ENCODE results near the gene WBP4.
"Not testable (repeated sequence)": the region's sequence is repeated elsewhere in the genome, so short reads cannot be mapped to it uniquely, and the experiment has no call there.

Gene WBP4

DNA sequence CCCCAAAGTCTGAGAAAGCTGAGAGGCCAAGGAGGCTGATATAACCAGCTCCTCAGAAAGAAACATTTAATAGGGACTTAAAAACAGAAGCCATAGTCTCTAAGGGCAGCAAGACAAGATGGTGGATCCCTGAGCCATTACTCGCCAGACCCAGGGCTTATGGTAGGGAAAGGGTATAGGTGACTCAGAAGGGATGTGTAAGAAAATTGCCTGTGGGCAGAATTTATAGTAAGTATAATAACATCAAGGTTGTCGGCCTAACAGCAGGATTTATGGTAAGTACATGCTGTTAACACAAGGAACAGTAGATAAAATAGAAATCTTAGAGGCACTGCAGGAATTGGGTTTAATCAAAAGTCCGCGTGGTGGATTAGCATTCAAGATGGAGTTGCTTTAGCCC is 56.6 kb downstream of the WBP4 start:
- Histone ChIP-seq H2AFZ (ENCODE audit: low read depth, low read length) (no peak overlapping the region), H3K36me3 (ENCODE audit: insufficient read depth, low read length) (no peaks in the 10 kb centered on the region)
- ATAC-seq (ENCODE audit: insufficient read depth, low read depth) = no peak

DNA sequence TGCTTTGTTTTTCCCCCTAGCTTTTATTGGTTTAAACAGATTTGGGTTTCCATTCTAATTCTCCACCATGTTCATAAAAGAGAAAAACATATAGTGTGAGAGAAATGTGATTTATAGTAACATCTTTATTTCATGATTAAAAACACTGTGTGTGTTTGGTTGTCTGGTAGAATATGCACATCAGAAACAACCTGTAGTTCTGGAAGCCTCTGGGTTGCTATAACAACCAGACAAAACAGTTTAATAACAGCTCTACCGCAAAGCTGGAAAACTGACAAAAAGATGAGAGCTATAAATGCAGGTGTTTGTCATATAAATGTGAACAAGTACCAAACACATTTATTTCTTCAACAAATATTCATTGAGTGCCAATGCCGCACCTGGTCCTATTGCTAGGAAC is 61.5 kb downstream of the WBP4 start:
- no peak overlapping the region for H3K9ac ChIP-seq (ENCODE audit: low read depth, low read length)

More for the DNA sequence above, 56.6 kb downstream of the WBP4 start:
- H4K20me1 ChIP-seq (ENCODE audit: insufficient read depth, low read length) = no peaks in the 10 kb centered on the region
- no peaks in the 10 kb centered on the region for H3K4me1 ChIP-seq (ENCODE audit: insufficient read depth, low read length)
- DNase-seq = no peak
- H3K9ac ChIP-seq (ENCODE audit: low read depth, low read length) = no peak overlapping the region
- no peaks in the 10 kb centered on the region for H3K9me3 ChIP-seq (ENCODE audit: insufficient read depth, low read length, severe bottlenecking)
- H3K79me2 ChIP-seq (ENCODE audit: insufficient read depth, low read length) = no peaks in the 10 kb centered on the region
- TF ChIP-seq, protein P1, sequence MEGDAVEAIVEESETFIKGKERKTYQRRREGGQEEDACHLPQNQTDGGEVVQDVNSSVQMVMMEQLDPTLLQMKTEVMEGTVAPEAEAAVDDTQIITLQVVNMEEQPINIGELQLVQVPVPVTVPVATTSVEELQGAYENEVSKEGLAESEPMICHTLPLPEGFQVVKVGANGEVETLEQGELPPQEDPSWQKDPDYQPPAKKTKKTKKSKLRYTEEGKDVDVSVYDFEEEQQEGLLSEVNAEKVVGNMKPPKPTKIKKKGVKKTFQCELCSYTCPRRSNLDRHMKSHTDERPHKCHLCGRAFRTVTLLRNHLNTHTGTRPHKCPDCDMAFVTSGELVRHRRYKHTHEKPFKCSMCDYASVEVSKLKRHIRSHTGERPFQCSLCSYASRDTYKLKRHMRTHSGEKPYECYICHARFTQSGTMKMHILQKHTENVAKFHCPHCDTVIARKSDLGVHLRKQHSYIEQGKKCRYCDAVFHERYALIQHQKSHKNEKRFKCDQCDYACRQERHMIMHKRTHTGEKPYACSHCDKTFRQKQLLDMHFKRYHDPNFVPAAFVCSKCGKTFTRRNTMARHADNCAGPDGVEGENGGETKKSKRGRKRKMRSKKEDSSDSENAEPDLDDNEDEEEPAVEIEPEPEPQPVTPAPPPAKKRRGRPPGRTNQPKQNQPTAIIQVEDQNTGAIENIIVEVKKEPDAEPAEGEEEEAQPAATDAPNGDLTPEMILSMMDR (IDR thresholded peaks at IDR 0.05; ENCODE audit: borderline replicate concordance, extremely low read depth, low read length, poor library complexity, severe bottlenecking) = no peak
- TF ChIP-seq EZH2 (IDR thresholded peaks at IDR 0.05; ENCODE audit: borderline replicate concordance, low read depth, low read length, severe bottlenecking) = no peak
- H3K27ac ChIP-seq (ENCODE audit: low read length) = no peak overlapping the region
- H3K27me3 ChIP-seq (ENCODE audit: insufficient read depth, low read length, poor library complexity) = no peaks in the 10 kb centered on the region
- no peak overlapping the region for H3K4me3 ChIP-seq (ENCODE audit: low read depth in 1 of 2, low read length in 2 of 2)
- H3K4me2 ChIP-seq (ENCODE audit: insufficient read depth, low read length) = no peak overlapping the region

DNA sequence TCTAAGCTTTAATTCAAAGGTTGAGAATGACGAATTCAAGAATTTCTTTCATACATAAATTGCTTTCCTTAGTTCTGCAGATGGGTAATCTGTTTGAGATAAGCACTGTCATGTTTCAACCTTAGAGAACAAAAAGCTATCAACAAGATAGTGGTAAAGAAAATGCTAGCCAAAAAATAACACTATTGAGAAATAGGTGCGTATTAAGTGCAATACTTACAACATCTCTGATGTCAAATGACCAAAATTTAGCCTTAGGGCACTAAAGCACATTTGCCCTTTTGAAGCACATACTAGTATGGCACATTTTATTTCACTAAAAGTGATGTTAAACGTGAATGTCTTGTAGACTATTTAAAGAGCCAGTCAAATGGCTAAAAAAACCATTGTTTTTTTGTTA is 66.4 kb downstream of the WBP4 start:
- DNase-seq = no peak
- no peak overlapping the region for H2AFZ ChIP-seq (ENCODE audit: low read depth, low read length)
- no peak overlapping the region for H3K4me2 ChIP-seq (ENCODE audit: insufficient read depth, low read length)
- H3K4me1 ChIP-seq (ENCODE audit: insufficient read depth, low read length) = peaks cover 36% of the 10 kb centered on the region
- no peak for ATAC-seq (ENCODE audit: insufficient read depth, low read depth)
- no peak overlapping the region for H3K4me3 ChIP-seq (ENCODE audit: low read depth in 1 of 2, low read length in 2 of 2)
- no peak for TF ChIP-seq EZH2 (IDR thresholded peaks at IDR 0.05; ENCODE audit: borderline replicate concordance, low read depth, low read length, severe bottlenecking)
- peaks cover 56% of the 10 kb centered on the region for H3K79me2 ChIP-seq (ENCODE audit: insufficient read depth, low read length)
- H3K9ac ChIP-seq (ENCODE audit: low read depth, low read length) = no peak overlapping the region
- no peak overlapping the region for H3K27ac ChIP-seq (ENCODE audit: low read length)
- no peaks in the 10 kb centered on the region for H3K27me3 ChIP-seq (ENCODE audit: insufficient read depth, low read length, poor library complexity)
- no peaks in the 10 kb centered on the region for H3K9me3 ChIP-seq (ENCODE audit: insufficient read depth, low read length, severe bottlenecking)
- H4K20me1 ChIP-seq (ENCODE audit: insufficient read depth, low read length) = no peaks in the 10 kb centered on the region
- H3K36me3 ChIP-seq (ENCODE audit: insufficient read depth, low read length) = peaks cover 18% of the 10 kb centered on the region

More for the DNA sequence above, 61.5 kb downstream of the WBP4 start:
- H3K79me2 ChIP-seq (ENCODE audit: insufficient read depth, low read length) = peaks cover 12% of the 10 kb centered on the region
- ATAC-seq (ENCODE audit: insufficient read depth, low read depth) = peak; percentile 35; the same call in 2 of the 3 replicates
- H4K20me1 ChIP-seq (ENCODE audit: insufficient read depth, low read length) = no peaks in the 10 kb centered on the region
- H3K27ac ChIP-seq (ENCODE audit: low read length) = no peak overlapping the region
- no peaks in the 10 kb centered on the region for H3K9me3 ChIP-seq (ENCODE audit: insufficient read depth, low read length, severe bottlenecking)
- H3K4me2 ChIP-seq (ENCODE audit: insufficient read depth, low read length) = no peak overlapping the region
- no peak overlapping the region for H3K4me3 ChIP-seq (ENCODE audit: low read depth in 1 of 2, low read length in 2 of 2)
- H3K27me3 ChIP-seq (ENCODE audit: insufficient read depth, low read length, poor library complexity) = no peaks in the 10 kb centered on the region
- H2AFZ ChIP-seq (ENCODE audit: low read depth, low read length) = no peak overlapping the region
- H3K4me1 ChIP-seq (ENCODE audit: insufficient read depth, low read length) = no peaks in the 10 kb centered on the region
- DNase-seq = no peak
- H3K36me3 ChIP-seq (ENCODE audit: insufficient read depth, low read length) = peaks cover 7% of the 10 kb centered on the region
- TF ChIP-seq EZH2 (IDR thresholded peaks at IDR 0.05; ENCODE audit: borderline replicate concordance, low read depth, low read length, severe bottlenecking) = no peak
- TF ChIP-seq, protein P1 (IDR thresholded peaks at IDR 0.05; ENCODE audit: borderline replicate concordance, extremely low read depth, low read length, poor library complexity, severe bottlenecking) = no peak

DNA sequence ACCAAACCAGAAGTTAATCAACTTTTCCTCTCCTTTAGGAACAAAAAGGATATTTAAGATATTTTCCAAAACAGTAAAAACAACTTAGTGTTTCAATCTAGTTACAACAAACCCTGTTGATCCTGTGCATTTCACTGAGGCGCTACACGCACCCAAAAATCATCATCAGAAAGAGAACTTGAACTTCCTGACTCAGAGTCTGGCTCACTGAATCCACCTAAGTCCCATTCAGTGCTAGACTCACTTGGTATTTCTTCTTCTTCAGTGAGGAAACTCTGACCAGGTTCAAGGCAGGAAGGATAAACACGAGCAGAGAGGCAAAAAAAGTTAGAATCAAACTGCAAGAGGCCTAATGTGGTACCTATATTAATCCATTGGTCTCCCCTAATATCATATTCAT is 69.0 kb downstream of the WBP4 start:
- peaks cover 49% of the 10 kb centered on the region for H3K4me1 ChIP-seq (ENCODE audit: insufficient read depth, low read length)
- H3K9me3 ChIP-seq (ENCODE audit: insufficient read depth, low read length, severe bottlenecking) = no peaks in the 10 kb centered on the region
- ATAC-seq (ENCODE audit: insufficient read depth, low read depth) (no peak), DNase-seq (peak; percentile 19)
- H3K9ac ChIP-seq (ENCODE audit: low read depth, low read length) = peak overlapping the region; percentile 45
- no peaks in the 10 kb centered on the region for H4K20me1 ChIP-seq (ENCODE audit: insufficient read depth, low read length)
- H3K79me2 ChIP-seq (ENCODE audit: insufficient read depth, low read length) = peaks cover 72% of the 10 kb centered on the region
- peak overlapping the region in 1 of 2 experiments; percentile 92; a peak in 3 of 4 replicates for H3K4me3 ChIP-seq (ENCODE audit: low read depth in 1 of 2, low read length in 2 of 2)
- H3K4me2 ChIP-seq (ENCODE audit: insufficient read depth, low read length) = peak overlapping the region; percentile 88
- TF ChIP-seq, protein P1 (IDR thresholded peaks at IDR 0.05; ENCODE audit: borderline replicate concordance, extremely low read depth, low read length, poor library complexity, severe bottlenecking) = no peak
- TF ChIP-seq EZH2 (IDR thresholded peaks at IDR 0.05; ENCODE audit: borderline replicate concordance, low read depth, low read length, severe bottlenecking) = no peak
- H2AFZ ChIP-seq (ENCODE audit: low read depth, low read length) = no peak overlapping the region; the same call in 1 of the 2 replicates
- peaks cover 18% of the 10 kb centered on the region for H3K36me3 ChIP-seq (ENCODE audit: insufficient read depth, low read length)
- H3K27ac ChIP-seq (ENCODE audit: low read length) = peak overlapping the region; percentile 13; the same call in 1 of the 2 replicates
- H3K27me3 ChIP-seq (ENCODE audit: insufficient read depth, low read length, poor library complexity) = no peaks in the 10 kb centered on the region

DNA sequence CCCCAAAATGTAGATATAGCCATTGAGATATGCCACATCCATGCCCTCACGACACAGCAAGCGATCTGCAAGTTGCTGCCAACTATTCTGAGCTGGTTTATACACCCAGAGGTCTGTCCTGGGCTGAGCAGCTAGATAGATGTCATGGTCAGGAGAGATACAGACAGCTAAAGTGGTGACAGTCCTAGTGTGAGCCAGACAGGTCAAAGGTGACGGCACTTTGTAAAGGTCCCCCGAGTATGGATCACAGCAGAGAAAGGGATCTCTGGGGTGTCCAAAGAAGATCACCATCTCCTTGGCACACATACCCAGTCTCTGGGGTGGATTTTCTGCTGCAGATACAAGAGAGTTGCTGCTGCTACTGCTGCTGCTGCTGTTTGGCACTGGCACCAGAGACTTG is 69.9 kb downstream of the WBP4 start:
- Histone ChIP-seq H3K4me2 (ENCODE audit: insufficient read depth, low read length) (peak overlapping the region; percentile 88), H3K4me1 (ENCODE audit: insufficient read depth, low read length) (peaks cover 49% of the 10 kb centered on the region), H3K4me3 (ENCODE audit: low read depth in 1 of 2, low read length in 2 of 2) (peak overlapping the region in 1 of 2 experiments; percentile 92; a peak in 3 of 4 replicates)

More for the DNA sequence above, 69.9 kb downstream of the WBP4 start:
- H3K79me2 ChIP-seq (ENCODE audit: insufficient read depth, low read length) = peaks cover 72% of the 10 kb centered on the region
- H3K36me3 ChIP-seq (ENCODE audit: insufficient read depth, low read length) = peaks cover 18% of the 10 kb centered on the region
- H2AFZ ChIP-seq (ENCODE audit: low read depth, low read length); H4K20me1 ChIP-seq (ENCODE audit: insufficient read depth, low read length); H3K27me3 ChIP-seq (ENCODE audit: insufficient read depth, low read length, poor library complexity); H3K27ac ChIP-seq (ENCODE audit: low read length); ATAC-seq (ENCODE audit: insufficient read depth, low read depth); DNase-seq; H3K9me3 ChIP-seq (ENCODE audit: insufficient read depth, low read length, severe bottlenecking): not testable (repeated sequence)
- H3K9ac ChIP-seq (ENCODE audit: low read depth, low read length) = peak overlapping the region; percentile 45

Data from DND-41 (cell line).